ENCODE data around the gene ZNF66.
"Not testable (repeated sequence)": the region's sequence is repeated elsewhere in the genome, so short reads cannot be mapped to it uniquely, and the experiment has no call there.

DNA sequence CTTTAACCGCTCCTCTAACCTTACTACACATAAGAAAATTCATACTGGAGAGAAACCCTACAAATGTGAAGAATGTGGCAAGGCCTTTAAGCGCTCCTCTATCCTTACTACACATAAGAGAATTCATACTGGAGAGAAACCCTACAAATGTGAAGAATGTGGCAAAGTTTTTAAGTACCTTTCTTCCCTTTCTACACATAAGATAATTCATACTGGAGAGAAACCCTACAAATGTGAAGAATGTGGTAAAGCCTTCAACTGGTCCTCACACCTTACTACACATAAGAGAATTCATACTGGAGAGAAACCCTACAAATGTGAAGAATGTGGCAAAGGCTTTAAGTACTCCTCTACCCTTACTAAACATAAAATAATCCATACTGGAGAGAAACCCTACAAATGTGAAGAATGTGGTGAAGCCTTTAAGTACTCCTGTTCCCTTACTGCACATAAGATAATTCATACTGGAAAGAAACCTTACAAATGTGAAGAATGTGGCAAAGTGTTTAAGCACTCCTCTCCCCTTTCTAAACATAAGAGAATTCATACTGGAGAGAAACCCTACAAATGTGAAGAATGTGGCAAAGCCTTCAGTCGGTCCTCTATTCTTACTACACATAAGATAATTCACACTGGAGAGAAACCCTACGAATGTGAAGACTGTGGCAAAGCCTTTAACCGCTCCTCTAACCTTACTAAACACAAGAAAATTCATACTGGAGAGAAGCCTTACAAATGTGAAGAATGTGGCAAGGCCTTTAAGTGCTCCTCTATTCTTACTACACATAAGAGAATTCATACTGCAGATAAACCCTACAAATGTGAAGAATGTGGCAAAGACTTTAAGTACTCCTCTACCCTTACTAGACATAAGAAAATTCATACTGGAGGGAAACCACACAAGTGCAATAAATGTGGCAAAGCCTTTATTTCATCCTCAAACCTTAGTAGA lies 30.5 kb downstream of the ZNF66 start:
- TF ChIP-seq CTCF (IDR thresholded peaks at IDR 0.05); POLR2A (IDR thresholded peaks at IDR 0.05; ENCODE audit: low read length); ZNF302 (CRISPR knock-in tag; IDR thresholded peaks at IDR 0.05); EHMT2 (IDR thresholded peaks at IDR 0.05; ENCODE audit: low read depth); PHF8 (IDR thresholded peaks at IDR 0.05; ENCODE audit: borderline replicate concordance, low read depth): not testable (repeated sequence)

All from A549 (cell line).